GM12872 (cell line): Measurements from ENCODE around the gene SLC39A11.

ENCODE experiments used
- TF ChIP-seq, protein P1 (sequence below): IDR thresholded peaks from 3 replicates; pipeline ENCODE4 v1.5.1; 2011; ENCODE audit warnings: low read depth, mild to moderate bottlenecking, low read length, moderate library complexity; ENCODE audit not compliant: insufficient read depth

Gene SLC39A11

DNA sequence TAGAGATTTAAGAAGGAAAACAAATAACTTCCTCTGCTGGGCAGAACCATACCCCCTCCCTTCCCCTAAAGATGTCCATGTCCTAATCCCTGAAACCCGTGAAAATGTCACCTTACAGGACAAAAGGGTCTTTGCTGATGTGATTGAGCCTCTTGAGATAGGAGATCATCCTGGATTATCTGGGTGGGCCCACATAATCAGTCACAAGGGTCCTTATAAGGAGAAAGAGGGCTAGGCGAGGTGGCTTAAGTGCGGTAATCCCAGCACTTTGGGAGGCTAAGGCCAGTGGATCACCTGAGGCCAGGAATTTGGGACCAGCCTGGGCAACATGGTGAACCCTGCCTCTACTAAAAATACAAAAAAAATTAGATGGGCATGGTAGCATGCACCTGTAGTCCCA, 12.0 kb upstream of the SLC39A11 start:
- TF ChIP-seq, protein P1, sequence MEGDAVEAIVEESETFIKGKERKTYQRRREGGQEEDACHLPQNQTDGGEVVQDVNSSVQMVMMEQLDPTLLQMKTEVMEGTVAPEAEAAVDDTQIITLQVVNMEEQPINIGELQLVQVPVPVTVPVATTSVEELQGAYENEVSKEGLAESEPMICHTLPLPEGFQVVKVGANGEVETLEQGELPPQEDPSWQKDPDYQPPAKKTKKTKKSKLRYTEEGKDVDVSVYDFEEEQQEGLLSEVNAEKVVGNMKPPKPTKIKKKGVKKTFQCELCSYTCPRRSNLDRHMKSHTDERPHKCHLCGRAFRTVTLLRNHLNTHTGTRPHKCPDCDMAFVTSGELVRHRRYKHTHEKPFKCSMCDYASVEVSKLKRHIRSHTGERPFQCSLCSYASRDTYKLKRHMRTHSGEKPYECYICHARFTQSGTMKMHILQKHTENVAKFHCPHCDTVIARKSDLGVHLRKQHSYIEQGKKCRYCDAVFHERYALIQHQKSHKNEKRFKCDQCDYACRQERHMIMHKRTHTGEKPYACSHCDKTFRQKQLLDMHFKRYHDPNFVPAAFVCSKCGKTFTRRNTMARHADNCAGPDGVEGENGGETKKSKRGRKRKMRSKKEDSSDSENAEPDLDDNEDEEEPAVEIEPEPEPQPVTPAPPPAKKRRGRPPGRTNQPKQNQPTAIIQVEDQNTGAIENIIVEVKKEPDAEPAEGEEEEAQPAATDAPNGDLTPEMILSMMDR, result no peak

DNA sequence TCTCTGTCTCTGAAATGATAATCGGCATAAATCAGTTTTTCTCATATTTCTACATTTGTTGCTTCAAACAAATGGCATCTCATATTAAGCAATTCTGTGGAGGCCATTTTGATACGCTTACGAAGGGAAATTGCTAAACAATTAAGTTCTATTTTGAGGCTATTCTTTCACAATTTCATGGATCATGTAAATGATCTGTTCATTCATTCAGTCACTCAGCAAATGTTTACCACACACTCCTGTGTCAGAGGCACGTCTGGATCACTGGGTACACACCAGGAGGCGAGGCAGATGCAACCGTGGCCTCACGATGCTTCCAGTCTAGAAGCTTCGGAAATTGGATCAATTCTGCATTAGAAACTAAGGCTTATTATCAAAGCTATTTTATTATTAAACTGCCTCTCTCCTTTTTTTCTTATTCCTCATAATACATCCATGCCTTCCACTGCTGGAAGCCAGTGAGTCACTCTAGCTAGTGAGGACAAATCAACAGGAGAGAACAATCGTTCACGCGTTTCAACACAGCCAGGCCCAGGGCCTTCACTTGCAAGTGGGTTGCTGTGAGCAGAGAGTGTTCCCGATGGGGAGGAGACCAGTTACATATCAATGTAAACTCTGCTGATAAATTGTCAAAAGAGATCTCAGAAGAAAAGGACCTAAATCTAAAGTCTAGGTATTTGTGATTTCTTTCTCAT, 11.3 kb upstream of the SLC39A11 start:
- TF ChIP-seq, protein P1, result no peak

DNA sequence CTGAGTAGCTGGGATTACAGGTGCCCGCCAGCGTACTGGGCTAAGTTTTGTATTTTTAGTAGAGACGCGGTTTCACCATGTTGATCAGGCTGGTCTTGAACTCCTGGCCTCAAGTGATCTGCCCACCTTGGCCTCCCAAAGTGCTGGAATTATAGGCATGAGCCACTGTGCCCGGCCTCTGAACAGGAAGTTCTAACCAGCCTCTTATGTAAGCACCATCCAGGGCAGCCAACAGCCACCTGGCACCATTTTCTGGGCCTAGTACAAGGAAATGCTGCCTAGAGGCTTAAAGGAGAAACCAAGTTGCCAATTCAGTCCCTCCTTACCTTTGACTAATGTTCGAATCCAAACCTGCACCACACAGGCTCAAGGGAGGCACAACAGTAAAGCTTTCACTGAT, 8.5 kb upstream of the SLC39A11 start:
- TF ChIP-seq, protein P1, result no peak

DNA sequence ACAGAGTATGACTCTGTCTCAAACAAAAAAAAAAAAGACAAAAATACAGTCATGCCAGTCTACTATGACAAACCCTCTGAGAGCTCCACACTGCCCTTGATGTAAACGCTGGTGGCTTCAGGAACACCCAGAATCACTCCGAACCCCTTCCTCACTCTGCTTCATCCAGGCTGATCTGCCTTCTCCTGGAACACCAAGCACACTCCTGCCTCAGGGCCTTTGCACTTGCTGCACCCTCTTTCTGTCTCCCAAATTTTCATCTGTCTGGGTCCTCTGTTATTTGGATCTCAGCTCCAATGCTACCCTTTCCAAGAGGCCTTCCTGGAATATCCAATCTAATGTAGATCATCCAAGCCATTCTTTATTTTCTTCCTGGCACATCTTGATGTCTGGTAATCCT, 7.9 kb upstream of the SLC39A11 start:
- TF ChIP-seq, protein P1, result no peak

DNA sequence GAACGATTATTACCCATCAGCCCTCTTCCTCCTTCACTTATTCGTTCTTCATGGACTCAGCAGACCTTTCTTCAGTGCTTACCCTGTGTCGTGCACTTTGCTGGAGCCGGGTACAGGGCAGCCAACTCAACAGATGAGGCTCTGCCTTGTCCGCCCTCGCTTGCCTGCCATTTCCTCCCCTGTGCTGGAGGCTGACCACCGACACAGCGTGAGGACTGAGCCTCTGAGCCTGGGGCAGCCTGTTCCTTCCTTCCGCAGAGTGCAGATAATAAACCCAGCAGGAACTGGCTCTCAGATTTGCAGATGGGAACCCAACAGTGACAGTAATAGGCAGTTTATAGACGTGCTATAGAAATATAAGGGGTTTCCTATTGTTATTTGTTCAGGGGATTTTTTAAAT, 7.0 kb upstream of the SLC39A11 start:
- TF ChIP-seq, protein P1, result no peak

DNA sequence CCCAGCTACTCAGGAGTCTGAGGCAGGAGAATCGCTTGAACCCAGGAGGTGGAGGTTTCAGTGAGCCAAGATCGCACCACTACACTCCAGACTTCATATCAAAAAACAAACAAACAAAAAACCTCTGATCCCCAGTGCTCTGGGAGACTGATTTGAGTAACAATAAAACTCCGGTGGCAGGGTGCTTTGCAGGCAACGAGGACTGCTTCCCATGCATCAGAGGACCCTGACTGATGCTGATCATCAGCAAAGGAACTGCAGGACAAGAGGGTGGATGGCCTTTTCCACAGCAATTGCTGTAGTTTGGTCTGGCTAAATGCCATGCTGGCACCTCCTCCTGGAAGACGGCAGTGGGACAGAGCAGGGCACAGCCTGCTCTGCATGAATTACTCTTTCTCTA, 6.4 kb upstream of the SLC39A11 start:
- TF ChIP-seq, protein P1, result no peak

DNA sequence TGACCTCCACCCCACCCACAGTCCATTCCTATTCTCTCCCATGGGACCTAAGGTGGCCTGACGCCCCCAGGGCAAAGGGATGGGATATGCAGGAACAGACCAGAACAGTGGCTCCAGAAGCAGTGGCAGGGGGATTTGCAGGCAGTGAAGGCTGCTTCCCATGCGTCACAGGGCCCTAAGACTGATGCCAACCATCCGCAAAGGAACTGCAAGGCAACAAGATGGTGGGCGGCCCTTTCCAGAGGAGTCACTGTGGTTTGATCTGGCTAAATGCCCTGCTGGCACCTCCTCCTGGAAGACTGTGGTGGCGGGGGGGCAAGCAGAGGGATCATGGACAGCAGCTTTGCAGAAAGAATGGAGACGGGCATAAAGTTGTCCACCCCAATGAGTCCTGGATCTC, 4.4 kb upstream of the SLC39A11 start:
- TF ChIP-seq, protein P1, result no peak
